ENCODE results near the gene UVRAG.

The UVRAG gene

GRCh38 chr11:75800136-75800675, 14.8 kb upstream of the UVRAG start (continued):
- TF ChIP-seq, protein P1, sequence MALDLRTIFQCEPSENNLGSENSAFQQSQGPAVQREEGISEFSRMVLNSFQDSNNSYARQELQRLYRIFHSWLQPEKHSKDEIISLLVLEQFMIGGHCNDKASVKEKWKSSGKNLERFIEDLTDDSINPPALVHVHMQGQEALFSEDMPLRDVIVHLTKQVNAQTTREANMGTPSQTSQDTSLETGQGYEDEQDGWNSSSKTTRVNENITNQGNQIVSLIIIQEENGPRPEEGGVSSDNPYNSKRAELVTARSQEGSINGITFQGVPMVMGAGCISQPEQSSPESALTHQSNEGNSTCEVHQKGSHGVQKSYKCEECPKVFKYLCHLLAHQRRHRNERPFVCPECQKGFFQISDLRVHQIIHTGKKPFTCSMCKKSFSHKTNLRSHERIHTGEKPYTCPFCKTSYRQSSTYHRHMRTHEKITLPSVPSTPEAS (tag by site-specific recombination; IDR thresholded peaks at IDR 0.05) = no peak
- TF ChIP-seq ZNF670 (tag by site-specific recombination; IDR thresholded peaks at IDR 0.05; ENCODE audit: low read depth) (no peak), WT1 (tag by site-specific recombination; IDR thresholded peaks at IDR 0.05) (no peak)

DNA sequence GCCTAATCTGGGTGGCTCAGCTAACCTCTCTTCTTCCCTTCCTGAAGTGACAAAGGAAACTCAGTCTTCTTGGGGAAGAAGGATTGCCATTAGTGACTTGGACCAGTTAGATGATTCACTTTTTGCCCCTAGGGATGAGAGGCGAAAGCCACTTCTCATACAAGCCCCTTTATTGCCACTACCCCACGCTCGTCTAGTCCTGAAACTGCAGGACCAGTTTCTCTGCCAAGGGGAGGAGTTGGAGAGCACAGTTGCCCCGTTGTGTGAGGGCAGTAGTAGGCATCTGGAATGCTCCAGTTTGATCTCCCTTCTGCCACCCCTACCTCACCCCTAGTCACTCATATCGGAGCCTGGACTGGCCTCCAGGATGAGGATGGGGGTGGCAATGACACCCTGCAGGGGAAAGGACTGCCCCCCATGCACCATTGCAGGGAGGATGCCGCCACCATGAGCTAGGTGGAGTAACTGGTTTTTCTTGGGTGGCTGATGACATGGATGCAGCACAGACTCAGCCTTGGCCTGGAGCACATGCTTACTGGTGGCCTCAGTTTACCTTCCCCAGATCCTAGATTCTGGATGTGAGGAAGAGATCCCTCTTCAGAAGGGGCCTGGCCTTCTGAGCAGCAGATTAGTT, 14.2 kb upstream of the UVRAG start:
- H3K4me1 ChIP-seq (ENCODE audit: control insufficient read depth, insufficient read depth, low read length) = no peaks in the 10 kb centered on the region
- no peaks in the 10 kb centered on the region for H3K9me3 ChIP-seq (ENCODE audit: control insufficient read depth, insufficient read depth, low read depth, low read length)
- POLR2A ChIA-PET = no interaction called here
- TF ChIP-seq ZSCAN5A (tag by site-specific recombination; IDR thresholded peaks at IDR 0.05) (no peak), ZNF701 (tag by site-specific recombination; IDR thresholded peaks at IDR 0.05) (no peak), ZNF335 (tag by site-specific recombination; conservative IDR thresholded peaks at IDR 0.05) (no peak), OSR2 (tag by site-specific recombination; IDR thresholded peaks at IDR 0.05) (no peak), ZNF211 (tag by site-specific recombination; IDR thresholded peaks at IDR 0.05; ENCODE audit: low read depth) (no peak), YY1 (tag by site-specific recombination; IDR thresholded peaks at IDR 0.05) (no peak), REST (tag by site-specific recombination; IDR thresholded peaks at IDR 0.05) (no peak), SALL2 (tag by site-specific recombination; IDR thresholded peaks at IDR 0.05; ENCODE audit: borderline replicate concordance) (no peak)
- TF ChIP-seq, protein P2, sequence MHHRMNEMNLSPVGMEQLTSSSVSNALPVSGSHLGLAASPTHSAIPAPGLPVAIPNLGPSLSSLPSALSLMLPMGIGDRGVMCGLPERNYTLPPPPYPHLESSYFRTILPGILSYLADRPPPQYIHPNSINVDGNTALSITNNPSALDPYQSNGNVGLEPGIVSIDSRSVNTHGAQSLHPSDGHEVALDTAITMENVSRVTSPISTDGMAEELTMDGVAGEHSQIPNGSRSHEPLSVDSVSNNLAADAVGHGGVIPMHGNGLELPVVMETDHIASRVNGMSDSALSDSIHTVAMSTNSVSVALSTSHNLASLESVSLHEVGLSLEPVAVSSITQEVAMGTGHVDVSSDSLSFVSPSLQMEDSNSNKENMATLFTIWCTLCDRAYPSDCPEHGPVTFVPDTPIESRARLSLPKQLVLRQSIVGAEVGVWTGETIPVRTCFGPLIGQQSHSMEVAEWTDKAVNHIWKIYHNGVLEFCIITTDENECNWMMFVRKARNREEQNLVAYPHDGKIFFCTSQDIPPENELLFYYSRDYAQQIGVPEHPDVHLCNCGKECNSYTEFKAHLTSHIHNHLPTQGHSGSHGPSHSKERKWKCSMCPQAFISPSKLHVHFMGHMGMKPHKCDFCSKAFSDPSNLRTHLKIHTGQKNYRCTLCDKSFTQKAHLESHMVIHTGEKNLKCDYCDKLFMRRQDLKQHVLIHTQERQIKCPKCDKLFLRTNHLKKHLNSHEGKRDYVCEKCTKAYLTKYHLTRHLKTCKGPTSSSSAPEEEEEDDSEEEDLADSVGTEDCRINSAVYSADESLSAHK (tag by site-specific recombination; IDR thresholded peaks at IDR 0.05) = no peak
- no peaks in the 10 kb centered on the region for H3K36me3 ChIP-seq (ENCODE audit: control insufficient read depth in 2 of 2, insufficient read depth in 1 of 2, low read length in 2 of 2)
- H3K27ac ChIP-seq (ENCODE audit: extremely low read depth, low read depth, low read length) = no peak overlapping the region
- CTCF ChIA-PET = interaction anchor here (0.6 to 2.7 kb wide), 3 partner anchors 24 to 518 kb away, joined by 3 to 11 read pairs (median 6); no protein-coding TSS in a partner anchor
- H3K4me3 ChIP-seq (ENCODE audit: low read depth, low read length) = no peak overlapping the region

- ChIA-PET CTCF (interaction anchor here (0.7 to 3.8 kb wide), 8 partner anchors 10 to 518 kb away, joined by 3 to 63 read pairs (median 4); no protein-coding TSS in a partner anchor), POLR2A (no interaction called here)
- H3K4me3 ChIP-seq (ENCODE audit: low read depth, low read length) = no peak overlapping the region
These were observed 13.5 kb upstream of the UVRAG start for GRCh38 chr11:75801362-75802020.

More at GRCh38 chr11:75801362-75802020, 13.5 kb upstream of the UVRAG start:
- Histone ChIP-seq H3K4me1 (ENCODE audit: control insufficient read depth, insufficient read depth, low read length) (no peaks in the 10 kb centered on the region), H3K36me3 (ENCODE audit: control insufficient read depth in 2 of 2, insufficient read depth in 1 of 2, low read length in 2 of 2) (no peaks in the 10 kb centered on the region), H3K27ac (ENCODE audit: extremely low read depth, low read depth, low read length) (no peak overlapping the region), H3K9me3 (ENCODE audit: control insufficient read depth, insufficient read depth, low read depth, low read length) (no peaks in the 10 kb centered on the region)
- TF ChIP-seq ZNF37A (tag by site-specific recombination; IDR thresholded peaks at IDR 0.05) (no peak), ZNF350 (tag by site-specific recombination; IDR thresholded peaks at IDR 0.05) (no peak), MYNN (tag by site-specific recombination; IDR thresholded peaks at IDR 0.05; ENCODE audit: borderline replicate concordance) (no peak), ZNF645 (tag by site-specific recombination; IDR thresholded peaks at IDR 0.05) (no peak)

All from HEK293 (cell line).